Daoy (cell line): ENCODE results near the gene CREBBP. TPM values are rescaled to one million over a fixed set of nuclear protein-coding genes. Genes with fewer than 3 reads are reported as not detected.
"Not testable (repeated sequence)": the region's sequence is repeated elsewhere in the genome, so short reads cannot be mapped to it uniquely, and the experiment has no call there.

ENCODE experiments used
- DNase-seq: peaks from one replicate; pipeline ENCODE4 v3.0.0-alpha.2; 2015; ENCODE audit warnings: low read depth
- total RNA-seq: library from RNA; depleted of rRNA; stranded (reverse); fragments of >200 nt; shearing (Covaris generic); gene quantifications from 2 replicates; pipeline ENCODE4 v1.2.3, GENCODE V29; 2014

Gene CREBBP
- total RNA-seq, 1 experiment from 2014 or later, result 5.8 TPM

- DNase-seq, result no peak
Observed at GRCh38 chr16:3715430-3715829, 165.1 kb downstream of the CREBBP start.

GRCh38 chr16:3714378-3714777 is 166.1 kb downstream of the CREBBP start:
- DNase-seq, result not testable (repeated sequence)

GRCh38 chr16:3713587-3714242 is 166.8 kb downstream of the CREBBP start:
- DNase-seq, result no peak

GRCh38 chr16:3712861-3713372 is 167.6 kb downstream of the CREBBP start:
- no peak for DNase-seq

GRCh38 chr16:3706253-3707012 is 174.1 kb downstream of the CREBBP start:
- no peak for DNase-seq

- no peak for DNase-seq
Observed at GRCh38 chr16:3702082-3702481, 178.4 kb downstream of the CREBBP start.

GRCh38 chr16:3701531-3701930 is 179.0 kb downstream of the CREBBP start:
- no peak for DNase-seq

- no peak for DNase-seq
Observed at GRCh38 chr16:3698941-3699340, 181.6 kb downstream of the CREBBP start.

GRCh38 chr16:3696425-3697218 is 183.9 kb downstream of the CREBBP start:
- DNase-seq, result no peak

- no peak for DNase-seq
Observed at GRCh38 chr16:3695610-3696369, 184.7 kb downstream of the CREBBP start.

GRCh38 chr16:3694051-3694450 is 186.5 kb downstream of the CREBBP start:
- no peak for DNase-seq

- DNase-seq, result no peak
Observed at GRCh38 chr16:3691761-3692160, 188.8 kb downstream of the CREBBP start.

GRCh38 chr16:3690980-3691720 is 189.4 kb downstream of the CREBBP start:
- DNase-seq, result no peak

- DNase-seq, result peak; percentile 91
Observed at GRCh38 chr16:3690470-3690928, 190.0 kb downstream of the CREBBP start.

- DNase-seq, result no peak
Observed at GRCh38 chr16:3689731-3690130, 190.8 kb downstream of the CREBBP start.

GRCh38 chr16:3687792-3688191 is 192.7 kb downstream of the CREBBP start:
- no peak for DNase-seq

- no peak for DNase-seq
Observed at GRCh38 chr16:3687021-3687420, 193.5 kb downstream of the CREBBP start.

- no peak for DNase-seq
Observed at GRCh38 chr16:3681206-3681605, 199.3 kb downstream of the CREBBP start.

- no peak for DNase-seq
Observed at GRCh38 chr16:3677994-3678393, 202.5 kb downstream of the CREBBP start.

GRCh38 chr16:3675601-3676130 is 204.8 kb downstream of the CREBBP start:
- DNase-seq, result no peak
